Ishikawa (cell line): ENCODE results near the gene C1orf115.

Experiments used
- CEBPB ChIP-seq: IDR thresholded peaks from 2 replicates; pipeline ENCODE4 v1.6.1; 2012
- CREB1 ChIP-seq: IDR thresholded peaks from 2 replicates; pipeline ENCODE4 v1.6.1; 2012; ENCODE audit warnings: low read depth
- EGR1 ChIP-seq: IDR thresholded peaks from 2 replicates; pipeline ENCODE4 v1.6.1; 2012
- EP300 ChIP-seq: IDR thresholded peaks from 2 replicates; pipeline ENCODE4 v1.6.1; 2012; ENCODE audit warnings: borderline replicate concordance
- FOXM1 ChIP-seq: IDR thresholded peaks from 2 replicates; pipeline ENCODE4 v1.6.1; 2012; ENCODE audit warnings: low read depth, borderline replicate concordance
- MAX ChIP-seq: IDR thresholded peaks from 2 replicates; pipeline ENCODE4 v1.6.1; 2012
- NFIC ChIP-seq: IDR thresholded peaks from 2 replicates; pipeline ENCODE4 v1.6.1; 2012
- RAD21 ChIP-seq: IDR thresholded peaks from 2 replicates; pipeline ENCODE4 v1.6.1; 2012; ENCODE audit warnings: low read depth
- REST ChIP-seq: IDR thresholded peaks from 2 replicates; pipeline ENCODE4 v1.6.1; 2012; ENCODE audit warnings: low read depth, mild to moderate bottlenecking
- TAF1 ChIP-seq: IDR thresholded peaks from 2 replicates; pipeline ENCODE4 v1.6.1; 2012; ENCODE audit warnings: low read depth, mild to moderate bottlenecking
- TCF12 ChIP-seq: IDR thresholded peaks from 2 replicates; pipeline ENCODE4 v1.6.1; 2012; ENCODE audit warnings: low read depth
- TEAD4 ChIP-seq: IDR thresholded peaks from 2 replicates; pipeline ENCODE4 v1.6.1; 2012
- USF1 ChIP-seq: IDR thresholded peaks from 2 replicates; pipeline ENCODE4 v1.6.1; 2012
- YY1 ChIP-seq: IDR thresholded peaks from 2 replicates; pipeline ENCODE4 v1.6.1; 2012; ENCODE audit warnings: low read depth
- ZBTB7A ChIP-seq: IDR thresholded peaks from 2 replicates; pipeline ENCODE4 v1.6.1; 2012; ENCODE audit warnings: low read depth

The C1orf115 gene

GRCh38 chr1:220655961-220656740 is 34.0 kb upstream of the C1orf115 start:
- TF ChIP-seq CEBPB (no peak), USF1 (no peak), EP300 (no peak), NFIC (no peak), FOXM1 (no peak), EGR1 (no peak), YY1 (no peak), TAF1 (no peak), REST (no peak), TEAD4 (no peak), TCF12 (no peak)

GRCh38 chr1:220666349-220666748 is 23.8 kb upstream of the C1orf115 start:
- TF ChIP-seq TEAD4 (no peak), MAX (no peak), TAF1 (no peak), ZBTB7A (no peak), USF1 (no peak), YY1 (no peak), TCF12 (no peak), FOXM1 (no peak), CREB1 (no peak), NFIC (no peak), RAD21 (no peak), REST (no peak), EGR1 (no peak), CEBPB (no peak), EP300 (no peak)

- TF ChIP-seq CEBPB, result no peak
- no peak for TF ChIP-seq CREB1
- TF ChIP-seq YY1, result no peak
- TF ChIP-seq TEAD4, result no peak
- no peak for TF ChIP-seq FOXM1
- no peak for TF ChIP-seq USF1
- no peak for TF ChIP-seq EP300
- TF ChIP-seq REST, result no peak
- TF ChIP-seq RAD21, result no peak
- no peak for TF ChIP-seq MAX
- no peak for TF ChIP-seq TCF12
- no peak for TF ChIP-seq NFIC
- no peak for TF ChIP-seq TAF1
Measured at GRCh38 chr1:220669005-220669404, 21.2 kb upstream of the C1orf115 start.

GRCh38 chr1:220670365-220670764 is 19.8 kb upstream of the C1orf115 start:
- TF ChIP-seq NFIC, result no peak
- no peak for TF ChIP-seq RAD21
- TF ChIP-seq EP300, result no peak
- no peak for TF ChIP-seq TAF1
- no peak for TF ChIP-seq MAX
- TF ChIP-seq TCF12, result no peak
- TF ChIP-seq USF1, result no peak
- TF ChIP-seq CEBPB, result no peak
- TF ChIP-seq REST, result no peak
